ENCODE results near the gene C2CD2.

C2CD2 gene

GRCh38 chr21:41877901-41878830 lies 75.7 kb downstream of the C2CD2 start:
- no peak for TF ChIP-seq CTCF (IDR thresholded peaks at IDR 0.05; ENCODE audit: low read length, missing control alignments)

GRCh38 chr21:41876928-41877652 lies 76.7 kb downstream of the C2CD2 start:
- no peak for DNase-seq (ENCODE audit: low read depth)
- H3K4me3 ChIP-seq (replicated peaks; ENCODE audit: low read depth, low read length), result peak overlapping the region; percentile 81
- no peak for TF ChIP-seq CTCF (IDR thresholded peaks at IDR 0.05; ENCODE audit: low read length, missing control alignments)

More at GRCh38 chr21:41877901-41878830, 75.7 kb downstream of the C2CD2 start:
- H3K4me3 ChIP-seq (replicated peaks; ENCODE audit: low read depth, low read length), result peak overlapping the region; percentile 81
- DNase-seq (ENCODE audit: low read depth), result peak; percentile 60

DNA sequence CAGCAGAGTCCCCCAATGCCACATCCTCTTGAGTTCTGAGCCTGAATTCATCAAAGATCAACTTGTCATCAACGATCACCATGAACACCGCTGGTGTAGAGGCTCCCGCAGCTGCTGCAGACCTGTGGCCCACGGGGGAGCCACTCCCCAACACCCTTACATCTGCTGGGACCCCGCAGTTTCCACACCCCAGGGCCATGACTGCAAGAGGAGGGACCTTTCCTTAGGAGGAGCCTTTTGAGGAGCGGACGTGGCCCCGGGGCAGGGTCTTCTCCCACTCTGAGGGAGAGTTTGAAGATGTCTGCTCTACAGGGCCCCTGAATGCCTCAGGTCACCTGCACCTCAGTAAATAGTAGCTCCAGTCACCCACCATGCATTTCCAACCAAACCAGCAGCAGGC lies 77.4 kb downstream of the C2CD2 start:
- no peak for DNase-seq (ENCODE audit: low read depth)
- TF ChIP-seq CTCF (IDR thresholded peaks at IDR 0.05; ENCODE audit: low read length, missing control alignments), result no peak
- H3K4me3 ChIP-seq (replicated peaks; ENCODE audit: low read depth, low read length), result no peak overlapping the region

DNA sequence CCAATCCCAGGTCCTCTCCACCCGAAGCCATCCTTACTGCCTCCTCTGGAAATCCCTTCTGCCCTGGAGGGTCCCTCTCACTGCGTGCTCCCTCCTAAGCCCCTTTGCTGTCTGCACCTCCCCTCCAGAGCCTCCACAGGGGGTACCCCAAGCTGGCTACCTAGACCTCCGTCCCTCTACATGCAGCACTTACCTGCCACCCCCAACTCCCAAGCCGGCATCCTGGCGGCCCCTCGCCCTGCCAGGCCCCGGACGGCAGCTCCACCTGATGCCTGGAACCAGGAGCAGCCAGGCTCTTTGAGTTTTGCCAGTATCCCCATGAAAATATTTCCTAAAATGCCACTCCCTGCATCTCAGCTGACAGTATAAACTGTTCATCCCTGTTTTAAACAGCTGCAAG lies 78.7 kb downstream of the C2CD2 start:
- no peak for DNase-seq (ENCODE audit: low read depth)
- TF ChIP-seq CTCF (IDR thresholded peaks at IDR 0.05; ENCODE audit: low read length, missing control alignments), result no peak
- no peak overlapping the region for H3K4me3 ChIP-seq (replicated peaks; ENCODE audit: low read depth, low read length)

- no peak for DNase-seq (ENCODE audit: low read depth)
- TF ChIP-seq CTCF (IDR thresholded peaks at IDR 0.05; ENCODE audit: low read length, missing control alignments), result no peak
- no peak overlapping the region for H3K4me3 ChIP-seq (replicated peaks; ENCODE audit: low read depth, low read length)
Measured at GRCh38 chr21:41874611-41875010, 79.2 kb downstream of the C2CD2 start.

DNA sequence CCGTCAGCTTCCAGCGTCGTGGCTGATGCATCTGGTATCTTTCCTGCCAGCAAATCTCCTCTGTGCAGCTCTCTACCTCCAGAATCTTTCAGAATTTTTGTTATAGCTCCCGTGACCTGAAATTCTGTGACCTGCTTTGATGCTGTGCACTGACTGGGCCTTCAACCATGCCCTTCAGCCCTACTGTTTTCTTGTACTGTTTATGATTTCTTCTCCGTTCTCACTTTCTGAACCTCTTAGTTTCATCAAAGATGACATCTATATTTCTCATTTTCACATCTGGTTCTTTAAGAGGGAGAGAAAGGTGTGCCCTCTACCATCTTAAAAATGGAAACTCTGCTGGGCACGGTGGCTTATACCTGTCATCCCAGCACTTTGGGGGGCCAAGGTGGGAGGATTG lies 80.4 kb downstream of the C2CD2 start:
- no peak for TF ChIP-seq CTCF (IDR thresholded peaks at IDR 0.05; ENCODE audit: low read length, missing control alignments)
- no peak overlapping the region for H3K4me3 ChIP-seq (replicated peaks; ENCODE audit: low read depth, low read length)
- no peak for DNase-seq (ENCODE audit: low read depth)

Data from fibroblast of pulmonary artery (primary cell).